Caco-2 (cell line): ENCODE data around the gene SURF2. TPM values are rescaled to one million over a fixed set of nuclear protein-coding genes. Genes with fewer than 3 reads are reported as not detected.
A peak's percentile ranks its signal among the peaks of the same experiment; 100 is the strongest.

Experiments
- BruUV-seq: library from RNA; stranded (reverse); fragments of 400-500 nt; replicated peaks from 2 replicates; lab custom pipeline; 2021; lab: Mats Ljungman, UMichigan
- CTCF ChIA-PET: fragments of 300-600 bp; sonication (Branson Sonifier 250); formaldehyde crosslinking; loops from one replicate; lab custom pipeline; 2022; ENCODE audit warnings: antibody characterized with exemption; lab: Charles Lee
- POLR2A ChIA-PET: fragments of 300-600 bp; sonication (Branson Sonifier 250); formaldehyde crosslinking; loops from one replicate; lab custom pipeline; 2022; ENCODE audit warnings: antibody characterized with exemption; lab: Charles Lee
- DNase-seq, 2 experiments: peaks; one replicate each; pipeline versions ENCODE4 v3.0.0 to v3.0.0-alpha.2; 2020 to 2022
- H3K27me3 ChIP-seq: replicated peaks from 2 replicates; pipeline ENCODE4 v1.6.0; 2011; ENCODE audit warnings: low read length; ENCODE audit not compliant: control insufficient read depth, insufficient read depth
- H3K36me3 ChIP-seq: 2 replicates; pipeline ENCODE4 v1.5.1; 2011; ENCODE audit warnings: low read length; ENCODE audit not compliant: control insufficient read depth, insufficient read depth
- H3K4me1 ChIP-seq: fragments of 250-450 bp; sonication (Bioruptor Pico); 2 replicates; pipeline ENCODE4 v1.5.1; 2020; ENCODE audit warnings: mild to moderate bottlenecking
- H3K4me3 ChIP-seq: 2 replicates; pipeline ENCODE4 v1.5.1; 2011; ENCODE audit warnings: low read depth, mild to moderate bottlenecking, control low read depth, low read length
- H3K9me3 ChIP-seq: fragments of 250-450 bp; sonication (Bioruptor Pico); 2 replicates; pipeline ENCODE4 v1.5.1; 2020; ENCODE audit warnings: mild to moderate bottlenecking, moderate library complexity
- H3K27ac Mint-ChIP-seq: one replicate; pipeline ENCODE4 v1.8.0; 2022; ENCODE audit warnings: mixed read lengths; ENCODE audit not compliant: unreplicated experiment
- H3K27me3 Mint-ChIP-seq: one replicate; pipeline ENCODE4 v1.8.0; 2022; ENCODE audit warnings: mixed read lengths; ENCODE audit not compliant: insufficient read depth, unreplicated experiment
- H3K36me3 Mint-ChIP-seq: one replicate; pipeline ENCODE4 v1.8.0; 2022; ENCODE audit warnings: mild to moderate bottlenecking, mixed read lengths; ENCODE audit not compliant: insufficient read depth, unreplicated experiment
- H3K4me1 Mint-ChIP-seq: one replicate; pipeline ENCODE4 v1.8.0; 2022; ENCODE audit warnings: low read depth, mixed read lengths; ENCODE audit not compliant: unreplicated experiment
- H3K4me3 Mint-ChIP-seq: one replicate; pipeline ENCODE4 v1.8.0; 2022; ENCODE audit warnings: mild to moderate bottlenecking, moderate library complexity, mixed read lengths; ENCODE audit not compliant: unreplicated experiment
- H3K9me3 Mint-ChIP-seq: one replicate; pipeline ENCODE4 v1.8.0; 2022; ENCODE audit warnings: mixed read lengths; ENCODE audit not compliant: unreplicated experiment
- intact Hi-C: fragments of 100-400 bp; cut with micrococcal nuclease; formaldehyde crosslinking; loops from one replicate; pipeline ENCODE4 v1.10.0; 2022; ENCODE audit not compliant: unreplicated experiment
- total RNA-seq: library from RNA; stranded (reverse); gene quantifications from 2 replicates; pipeline ENCODE4 v1.2.3, GENCODE V29; 2022
- TF ChIP-seq, protein P1 (sequence below), 2 experiments: fragments of 200-600 bp in 1 of 2; IDR thresholded peaks; 1 replicate in 1 of 2; 2 replicates in 1 of 2; pipeline versions ENCODE4 v1.5.1 to v1.8.0; 2011 to 2022; ENCODE audit warnings: antibody characterized with exemption in 1 of 2, control low read depth in 1 of 2, inconsistent platforms in 1 of 2, low read depth in 1 of 2, low read length in 1 of 2, mild to moderate bottlenecking in 1 of 2, moderate library complexity in 1 of 2; ENCODE audit not compliant: insufficient read depth in 1 of 2, severe bottlenecking in 1 of 2, unreplicated experiment in 1 of 2

SURF2 gene
- total RNA-seq, 1 experiment from 2014 or later = 34.4 TPM

DNA sequence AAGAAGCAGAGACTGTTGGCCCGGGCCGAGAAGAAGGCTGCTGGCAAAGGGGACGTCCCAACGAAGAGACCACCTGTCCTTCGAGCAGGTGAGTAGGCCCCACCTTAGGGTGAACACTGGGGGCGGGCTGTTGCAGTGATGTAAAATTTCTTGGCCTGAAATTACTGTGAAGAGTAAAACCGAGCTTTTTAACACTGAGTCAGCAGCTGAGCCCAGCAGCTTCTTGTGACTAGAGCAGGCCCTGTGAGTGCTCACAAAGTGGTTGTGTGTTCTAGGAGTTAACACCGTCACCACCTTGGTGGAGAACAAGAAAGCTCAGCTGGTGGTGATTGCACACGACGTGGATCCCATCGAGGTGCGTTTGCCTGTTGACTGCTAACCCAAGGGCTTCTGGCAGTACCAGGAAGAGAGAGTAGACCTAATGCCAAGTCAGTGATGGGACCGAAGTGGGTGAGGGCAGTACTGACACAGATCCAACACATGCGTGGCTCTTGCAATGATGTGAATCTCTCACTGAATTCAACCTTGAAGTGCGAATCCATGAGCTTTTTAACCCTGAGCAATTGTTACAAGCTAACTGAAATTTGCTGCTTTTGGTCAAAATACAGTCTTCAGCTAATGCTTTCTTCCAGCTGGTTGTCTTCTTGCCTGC is 6.3 kb upstream of the SURF2 start:
- Mint-ChIP-seq H3K36me3 (peaks cover 89% of the 10 kb centered on the region), H3K27me3 (no peaks in the 10 kb centered on the region), H3K4me1 (peaks cover 13% of the 10 kb centered on the region), H3K9me3 (no peaks in the 10 kb centered on the region), H3K27ac (no peak overlapping the region), H3K4me3 (peak overlapping the region; percentile 90)
- H3K4me3 ChIP-seq = no peak overlapping the region
- intact Hi-C loops = no loop called here
- no peaks in the 10 kb centered on the region for H3K9me3 ChIP-seq
- no peaks in the 10 kb centered on the region for H3K27me3 ChIP-seq
- no TSS peak for BruUV-seq
- DNase-seq = no peak
- peaks cover 20% of the 10 kb centered on the region for H3K36me3 ChIP-seq
- H3K4me1 ChIP-seq = peaks cover 12% of the 10 kb centered on the region
- POLR2A ChIA-PET = no interaction called here
- CTCF ChIA-PET = interaction anchor here (0.5 kb wide), 1 partner anchor 110 kb away, joined by 4 read pairs; the partner anchor contains the start of gene CACFD1
- TF ChIP-seq, protein P1, sequence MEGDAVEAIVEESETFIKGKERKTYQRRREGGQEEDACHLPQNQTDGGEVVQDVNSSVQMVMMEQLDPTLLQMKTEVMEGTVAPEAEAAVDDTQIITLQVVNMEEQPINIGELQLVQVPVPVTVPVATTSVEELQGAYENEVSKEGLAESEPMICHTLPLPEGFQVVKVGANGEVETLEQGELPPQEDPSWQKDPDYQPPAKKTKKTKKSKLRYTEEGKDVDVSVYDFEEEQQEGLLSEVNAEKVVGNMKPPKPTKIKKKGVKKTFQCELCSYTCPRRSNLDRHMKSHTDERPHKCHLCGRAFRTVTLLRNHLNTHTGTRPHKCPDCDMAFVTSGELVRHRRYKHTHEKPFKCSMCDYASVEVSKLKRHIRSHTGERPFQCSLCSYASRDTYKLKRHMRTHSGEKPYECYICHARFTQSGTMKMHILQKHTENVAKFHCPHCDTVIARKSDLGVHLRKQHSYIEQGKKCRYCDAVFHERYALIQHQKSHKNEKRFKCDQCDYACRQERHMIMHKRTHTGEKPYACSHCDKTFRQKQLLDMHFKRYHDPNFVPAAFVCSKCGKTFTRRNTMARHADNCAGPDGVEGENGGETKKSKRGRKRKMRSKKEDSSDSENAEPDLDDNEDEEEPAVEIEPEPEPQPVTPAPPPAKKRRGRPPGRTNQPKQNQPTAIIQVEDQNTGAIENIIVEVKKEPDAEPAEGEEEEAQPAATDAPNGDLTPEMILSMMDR (IDR thresholded peaks at IDR 0.05; ENCODE audit: insufficient read depth in 1 of 2, low read depth in 1 of 2, low read length in 1 of 2, severe bottlenecking in 1 of 2, unreplicated experiment in 1 of 2) = no peak

DNA sequence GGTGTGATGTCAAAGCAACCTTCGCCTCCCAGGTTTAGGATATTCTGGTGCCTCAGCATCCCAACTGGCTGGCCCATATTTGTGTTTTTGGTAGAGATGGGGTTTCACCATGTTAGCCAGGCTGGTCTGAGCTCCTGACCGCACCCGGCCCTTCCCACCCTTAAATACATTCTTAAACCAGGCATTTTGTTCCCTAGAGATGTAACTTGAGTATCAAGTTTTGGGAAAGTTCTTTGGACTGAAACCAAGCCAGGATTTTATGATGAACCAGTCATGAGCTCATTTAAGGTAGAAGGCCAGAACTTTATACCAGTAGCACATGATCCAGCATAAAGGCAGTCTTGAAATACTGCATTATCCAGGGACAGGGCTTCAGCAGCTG is 4.8 kb upstream of the SURF2 start:
- CTCF ChIA-PET = no interaction called here
- no peak overlapping the region for H3K4me3 ChIP-seq
- peaks cover 16% of the 10 kb centered on the region for H3K36me3 ChIP-seq
- DNase-seq = no peak
- no TSS peak for BruUV-seq
- H3K4me1 ChIP-seq = peaks cover 12% of the 10 kb centered on the region
- TF ChIP-seq, protein P1 (IDR thresholded peaks at IDR 0.05; ENCODE audit: insufficient read depth in 1 of 2, low read depth in 1 of 2, low read length in 1 of 2, severe bottlenecking in 1 of 2, unreplicated experiment in 1 of 2) = no peak
- H3K9me3 ChIP-seq = no peaks in the 10 kb centered on the region
- intact Hi-C loops = no loop called here
- H3K27ac Mint-ChIP-seq = no peak overlapping the region
- no peaks in the 10 kb centered on the region for H3K27me3 ChIP-seq
- no peaks in the 10 kb centered on the region for H3K27me3 Mint-ChIP-seq
- peaks cover 90% of the 10 kb centered on the region for H3K36me3 Mint-ChIP-seq
- H3K4me3 Mint-ChIP-seq = no peak overlapping the region
- peaks cover 8% of the 10 kb centered on the region for H3K4me1 Mint-ChIP-seq
- POLR2A ChIA-PET = interaction anchor here (0.6 to 1.1 kb wide), 2 partner anchors 14 to 706 kb away, joined by 4 to 5 read pairs; no protein-coding TSS in a partner anchor
- no peaks in the 10 kb centered on the region for H3K9me3 Mint-ChIP-seq

DNA sequence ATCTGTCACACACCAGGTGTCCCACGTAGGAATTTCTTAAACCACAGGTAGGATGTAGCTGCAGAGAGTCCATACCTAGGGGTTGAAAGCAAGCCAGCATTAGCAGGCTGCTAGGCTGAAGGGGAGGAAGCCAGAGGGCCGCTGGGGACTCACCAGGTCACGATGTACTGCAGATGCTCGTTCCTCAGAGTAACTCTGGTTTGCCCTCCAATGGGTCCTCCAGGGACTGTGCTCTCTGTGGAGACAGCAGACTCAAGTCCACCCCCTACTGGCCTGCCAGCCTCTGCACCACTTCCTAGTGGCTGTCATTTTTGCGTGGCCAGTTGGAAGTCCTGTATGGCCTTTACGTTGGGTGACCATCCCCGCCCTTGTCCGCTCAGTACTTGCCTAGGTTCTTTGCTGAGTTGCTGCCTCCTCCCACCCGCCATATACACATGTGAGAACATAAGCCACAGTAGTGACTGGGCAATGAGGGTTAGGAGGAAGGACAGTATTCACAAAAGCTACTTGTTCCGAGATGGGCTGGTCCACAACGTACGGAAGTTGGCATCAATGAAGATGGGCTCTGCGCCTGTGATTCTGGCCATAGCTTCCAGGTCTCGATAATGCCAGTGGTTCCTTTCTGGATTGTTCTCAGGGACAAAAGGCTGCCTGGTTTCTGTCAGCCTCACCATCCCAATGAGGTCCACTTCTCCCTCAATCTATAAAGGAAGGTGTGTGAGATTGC is 4.3 kb upstream of the SURF2 start:
- H3K27me3 Mint-ChIP-seq = no peaks in the 10 kb centered on the region
- DNase-seq = peak; percentile 70 to 81
- H3K4me3 Mint-ChIP-seq = no peak overlapping the region
- TF ChIP-seq, protein P1 (IDR thresholded peaks at IDR 0.05; ENCODE audit: insufficient read depth in 1 of 2, low read depth in 1 of 2, low read length in 1 of 2, severe bottlenecking in 1 of 2, unreplicated experiment in 1 of 2) = peak; percentile 43 to 47
- Histone ChIP-seq H3K27me3 (no peaks in the 10 kb centered on the region), H3K36me3 (peaks cover 16% of the 10 kb centered on the region), H3K9me3 (no peaks in the 10 kb centered on the region), H3K4me3 (no peak overlapping the region), H3K4me1 (peaks cover 12% of the 10 kb centered on the region)
- peaks cover 2% of the 10 kb centered on the region for H3K4me1 Mint-ChIP-seq
- intact Hi-C loops = no loop called here
- H3K9me3 Mint-ChIP-seq = no peaks in the 10 kb centered on the region
- ChIA-PET POLR2A (interaction anchor here (0.6 to 1.1 kb wide), 2 partner anchors 13 to 706 kb away, joined by 4 to 5 read pairs; no protein-coding TSS in a partner anchor), CTCF (no interaction called here)
- BruUV-seq = TSS peak; percentile 12
- peaks cover 93% of the 10 kb centered on the region for H3K36me3 Mint-ChIP-seq
- no peak overlapping the region for H3K27ac Mint-ChIP-seq
